Right lobe of liver (tissue), 6 donors: ENCODE measurements around the gene TMEM121. TPM values are rescaled to one million over a fixed set of nuclear protein-coding genes. Genes with fewer than 3 reads are reported as not detected.

ENCODE experiments used
- ATAC-seq, 4 donors: fragments of 200-7000 bp; cut with Tn5 transposase; one replicate each; pipeline ENCODE4 v1.9.1; 2020; ENCODE audit warnings: mild to moderate bottlenecking in 4 of 4, moderate library complexity in 4 of 4
- DNase-seq, 3 donors: peaks; one replicate each; pipeline ENCODE4 v3.0.0-alpha.2; 2020
- H3K27ac ChIP-seq, 3 donors: fragments of 200-600 bp; one replicate each; pipeline ENCODE4 v1.8.0; 2022
- H3K27me3 ChIP-seq, 2 donors: fragments of 200-600 bp; one replicate each; pipeline ENCODE4 v1.8.0; 2022
- H3K36me3 ChIP-seq, 4 donors: fragments of 200-600 bp; sonication (generic) in 1 of 4; one replicate each; pipeline versions ENCODE4 v1.5.1 to v1.8.0; 2017 to 2022; ENCODE audit warnings: control low read depth in 1 of 4
- H3K4me1 ChIP-seq, 4 donors: fragments of 200-600 bp; sonication (generic) in 1 of 4; one replicate each; pipeline versions ENCODE4 v1.5.1 to v1.8.0; 2017 to 2022; ENCODE audit warnings: control low read depth in 1 of 4
- H3K4me3 ChIP-seq, 3 donors: fragments of 200-600 bp; one replicate each; pipeline ENCODE4 v1.8.0; 2022
- H3K9me3 ChIP-seq, 4 donors: fragments of 200-600 bp; sonication (generic) in 1 of 4; one replicate each; pipeline versions ENCODE4 v1.5.1 to v1.8.0; 2017 to 2022; ENCODE audit warnings: control low read depth in 1 of 4
- CTCF ChIP-seq, 4 donors: fragments of 200-600 bp in 3 of 4; fragments of 450-650 bp in 1 of 4; IDR thresholded peaks; one replicate each; pipeline versions ENCODE4 v1.5.1 to v1.8.0; 2016 to 2022; ENCODE audit warnings: antibody characterized with exemption in 4 of 4, mild to moderate bottlenecking in 2 of 4
- POLR2A ChIP-seq: fragments of 450-650 bp; IDR thresholded peaks from one replicate; pipeline ENCODE4 v1.6.1; 2017; ENCODE audit warnings: antibody characterized with exemption, mild to moderate bottlenecking
- WGBS: methylation state at CpG from one replicate; pipeline ENCODE4 v1.1.6; 2018; ENCODE audit warnings: low coverage, low lambda C conversion rate; ENCODE audit not compliant: insufficient coverage; ENCODE audit errors: missing lambda C conversion rate; 5-methylcytosine and 5-hydroxymethylcytosine counted together
- intact Hi-C, 2 donors: fragments of 100-400 bp; cut with DNase I; formaldehyde crosslinking; loops; one replicate each; pipeline versions ENCODE4 v1.11.2 to v1.14.1; 2022
- total RNA-seq, 6 experiments: library from RNA; depleted of rRNA in 2 of 6; stranded (reverse); fragments of >200 nt in 2 of 6; fragmentation: NEBNext Ultra II Directional in 3 of 6; extraction: Animal tissue kit (Norgen Biotek cat#: 25700) in 3 of 6; gene quantifications; one replicate each; pipeline versions ENCODE4 v1.1.0 to v1.2.4, GENCODE V29; 2016 to 2023
- donor health status: DM: no; HTN: yes; CAD: no.
- donor health status: DM: no; HTN: no; CAD: no.
- donor health status: DM: no; HTN: no; CAD: no.
- donor health status: DM: no; HTN: yes; CAD: no.
- donor health status: DM: no; HTN: yes; CAD: no.

The TMEM121 gene
- total RNA-seq, 6 experiments from 2014 or later: 0.74 to 3.2 (median 2.2) TPM

GRCh38 chr14:105495990-105496830 lies 30.2 kb upstream of the TMEM121 start:
- Histone ChIP-seq H3K4me1 (peaks cover 0 to 46% (median 23%) of the 10 kb centered on the region in 4 donors), H3K27ac (peak overlapping the region; percentile 47 to 97 (median 88)), H3K9me3 (no peaks in the 10 kb centered on the region), H3K27me3 (no peaks in the 10 kb centered on the region), H3K4me3 (peak overlapping the region; percentile 16 to 50 (median 38)), H3K36me3 (peaks cover 0 to 3% (median 0%) of the 10 kb centered on the region in 4 donors)
- intact Hi-C loops: no loop called here
- TF ChIP-seq CTCF (IDR thresholded peaks at IDR 0.05): no peak
- no peak for TF ChIP-seq POLR2A
- DNase-seq (peak; percentile 73 to 91 (median 87)), ATAC-seq (peak; percentile 31 to 46 (median 42))
- 45% methylated on average over 4 of the region's 18 CpGs for WGBS

- DNase-seq (peak; percentile 33 to 74 (median 59)), ATAC-seq (peak in 2 of 4 donors; percentile 2 to 4)
- WGBS: no CpG with 5 or more reads among the region's 32 CpGs
- Histone ChIP-seq H3K36me3 (peaks cover 0 to 3% (median 0%) of the 10 kb centered on the region in 4 donors), H3K27ac (peak overlapping the region in 2 of 3 donors; percentile 88 to 97), H3K4me3 (peak overlapping the region in 1 of 3 donors; percentile 50), H3K4me1 (peaks cover 0 to 38% (median 19%) of the 10 kb centered on the region in 4 donors), H3K27me3 (no peaks in the 10 kb centered on the region), H3K9me3 (no peaks in the 10 kb centered on the region)
- intact Hi-C loops: no loop called here
- no peak for TF ChIP-seq CTCF (IDR thresholded peaks at IDR 0.05)
- no peak for TF ChIP-seq POLR2A
These were observed 29.4 kb upstream of the TMEM121 start for GRCh38 chr14:105496831-105497591.

- WGBS: 47% methylated on average over 6 of the region's 31 CpGs
- H3K4me1 ChIP-seq: peaks cover 0 to 30% (median 15%) of the 10 kb centered on the region in 4 donors
- peak overlapping the region in 2 of 3 donors; percentile 5 to 97 for H3K27ac ChIP-seq
- ATAC-seq (peak; percentile 55 to 60 (median 59)), DNase-seq (peak; percentile 70 to 88 (median 88))
- H3K36me3 ChIP-seq: peaks cover 0 to 3% (median 0%) of the 10 kb centered on the region in 4 donors
- no peak for TF ChIP-seq POLR2A
- TF ChIP-seq CTCF (IDR thresholded peaks at IDR 0.05): no peak
- H3K4me3 ChIP-seq: peak overlapping the region in 1 of 3 donors; percentile 50
- H3K27me3 ChIP-seq: no peaks in the 10 kb centered on the region
- no peaks in the 10 kb centered on the region for H3K9me3 ChIP-seq
- intact Hi-C loops: no loop called here
These were observed 28.5 kb upstream of the TMEM121 start for GRCh38 chr14:105497671-105498429.
